DOHH2 (cell line): Measurements from ENCODE around the gene KCTD20.

Experiments
- CTCF ChIP-seq: fragments of 200-600 bp; sonication (generic); IDR thresholded peaks from one replicate; pipeline ENCODE4 v1.5.1; 2014; ENCODE audit warnings: antibody characterized with exemption, mild to moderate bottlenecking, low read depth, low read length; ENCODE audit not compliant: poor library complexity, severe bottlenecking
- EZH2phosphoT487 ChIP-seq: fragments of 200-600 bp; sonication (generic); IDR thresholded peaks from 2 replicates; pipeline ENCODE4 v1.6.1; 2017; ENCODE audit warnings: borderline replicate concordance, mild to moderate bottlenecking, antibody characterized with exemption, low read length, moderate library complexity, mixed read lengths

GRCh38 chr6:36516988-36517387, 74.2 kb downstream of the KCTD20 start:
- TF ChIP-seq EZH2phosphoT487 (no peak), CTCF (no peak)
